ENCODE results near the gene FHIP1B.

DNA sequence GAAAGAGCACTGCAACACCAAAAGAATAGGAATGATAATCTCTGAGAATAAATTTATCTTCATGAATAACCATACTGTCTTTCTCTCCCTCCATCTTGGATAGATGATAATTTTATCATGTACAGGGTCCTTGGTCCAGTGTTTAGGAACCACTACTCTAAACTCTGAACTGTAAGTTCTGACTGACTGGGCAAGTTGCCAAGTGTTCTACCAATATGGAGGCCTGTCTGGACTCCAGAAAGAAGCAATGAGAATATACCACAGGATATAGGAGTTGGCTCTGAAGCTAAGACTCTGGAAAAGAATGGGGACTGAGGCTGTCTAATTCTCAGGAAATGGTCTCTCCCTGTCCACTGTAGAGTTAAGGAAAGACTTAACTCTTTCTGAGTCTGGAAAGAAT, 1.5 kb downstream of the FHIP1B start:
- TF ChIP-seq, protein P1, sequence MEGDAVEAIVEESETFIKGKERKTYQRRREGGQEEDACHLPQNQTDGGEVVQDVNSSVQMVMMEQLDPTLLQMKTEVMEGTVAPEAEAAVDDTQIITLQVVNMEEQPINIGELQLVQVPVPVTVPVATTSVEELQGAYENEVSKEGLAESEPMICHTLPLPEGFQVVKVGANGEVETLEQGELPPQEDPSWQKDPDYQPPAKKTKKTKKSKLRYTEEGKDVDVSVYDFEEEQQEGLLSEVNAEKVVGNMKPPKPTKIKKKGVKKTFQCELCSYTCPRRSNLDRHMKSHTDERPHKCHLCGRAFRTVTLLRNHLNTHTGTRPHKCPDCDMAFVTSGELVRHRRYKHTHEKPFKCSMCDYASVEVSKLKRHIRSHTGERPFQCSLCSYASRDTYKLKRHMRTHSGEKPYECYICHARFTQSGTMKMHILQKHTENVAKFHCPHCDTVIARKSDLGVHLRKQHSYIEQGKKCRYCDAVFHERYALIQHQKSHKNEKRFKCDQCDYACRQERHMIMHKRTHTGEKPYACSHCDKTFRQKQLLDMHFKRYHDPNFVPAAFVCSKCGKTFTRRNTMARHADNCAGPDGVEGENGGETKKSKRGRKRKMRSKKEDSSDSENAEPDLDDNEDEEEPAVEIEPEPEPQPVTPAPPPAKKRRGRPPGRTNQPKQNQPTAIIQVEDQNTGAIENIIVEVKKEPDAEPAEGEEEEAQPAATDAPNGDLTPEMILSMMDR (optimal IDR thresholded peaks at IDR 0.05 in 1 of 3, IDR thresholded peaks at IDR 0.05 in 1 of 3, conservative IDR thresholded peaks at IDR 0.05 in 1 of 3; ENCODE audit: extremely low read depth in 1 of 3, insufficient read depth in 2 of 3, low read length in 3 of 3): no peak
- TF ChIP-seq EZH2 (IDR thresholded peaks at IDR 0.05; ENCODE audit: low read length): no peak

Measured in keratinocyte (primary cell).